HG03575 (cell line): Measurements from ENCODE around the gene TMEM163.

Experiments used
- ATAC-seq: cut with Tn5 transposase; IDR thresholded peaks from one replicate; pipeline ENCODE4 v1.9.1; 2021; ENCODE audit not compliant: unreplicated experiment, insufficient number of reproducible peaks, low FRiP score; ENCODE audit errors: extremely low read depth

Gene TMEM163

GRCh38 chr2:134435936-134436335, 282.9 kb downstream of the TMEM163 start:
- no peak for ATAC-seq

- ATAC-seq: no peak
Measured at GRCh38 chr2:134435505-134435904, 283.3 kb downstream of the TMEM163 start.

- no peak for ATAC-seq
Measured at GRCh38 chr2:134433979-134434378, 284.8 kb downstream of the TMEM163 start.

- no peak for ATAC-seq
Measured at GRCh38 chr2:134433469-134433868, 285.3 kb downstream of the TMEM163 start.

- no peak for ATAC-seq
Measured at GRCh38 chr2:134432435-134432883, 286.3 kb downstream of the TMEM163 start.

- ATAC-seq: no peak
Measured at GRCh38 chr2:134431838-134432434, 286.9 kb downstream of the TMEM163 start.

- no peak for ATAC-seq
Measured at GRCh38 chr2:134429886-134430285, 288.9 kb downstream of the TMEM163 start.

- ATAC-seq: no peak
Measured at GRCh38 chr2:134426721-134427120, 292.1 kb downstream of the TMEM163 start.

- ATAC-seq: no peak
Measured at GRCh38 chr2:134425724-134426496, 292.9 kb downstream of the TMEM163 start.

- no peak for ATAC-seq
Measured at GRCh38 chr2:134421556-134422328, 297.1 kb downstream of the TMEM163 start.

- ATAC-seq: no peak
Measured at GRCh38 chr2:134420920-134421319, 297.9 kb downstream of the TMEM163 start.

- ATAC-seq: no peak
Measured at GRCh38 chr2:134420259-134420658, 298.5 kb downstream of the TMEM163 start.

GRCh38 chr2:134417968-134418582, 300.7 kb downstream of the TMEM163 start:
- no peak for ATAC-seq

GRCh38 chr2:134416637-134417036, 302.2 kb downstream of the TMEM163 start:
- no peak for ATAC-seq

GRCh38 chr2:134416018-134416417, 302.8 kb downstream of the TMEM163 start:
- ATAC-seq: no peak

GRCh38 chr2:134413912-134414311, 304.9 kb downstream of the TMEM163 start:
- no peak for ATAC-seq

GRCh38 chr2:134413430-134413829, 305.4 kb downstream of the TMEM163 start:
- no peak for ATAC-seq

- ATAC-seq: no peak
Measured at GRCh38 chr2:134412639-134412999, 306.2 kb downstream of the TMEM163 start.

- ATAC-seq: peak; percentile 79
Measured at GRCh38 chr2:134411828-134412638, 306.8 kb downstream of the TMEM163 start.
